NOMO-1 treated with DMSO at 0.1 percent for 48 hours (cell line): Measurements from ENCODE around the gene SPIRE2.

Experiments used
- DNase-seq: peaks from one replicate; lab custom pipeline; 2025; ENCODE audit not compliant: unreplicated experiment; lab: John Stamatoyannopoulos, UW

SPIRE2 gene

GRCh38 chr16:89893642-89894548 is 65.6 kb downstream of the SPIRE2 start:
- DNase-seq, result no peak

DNA sequence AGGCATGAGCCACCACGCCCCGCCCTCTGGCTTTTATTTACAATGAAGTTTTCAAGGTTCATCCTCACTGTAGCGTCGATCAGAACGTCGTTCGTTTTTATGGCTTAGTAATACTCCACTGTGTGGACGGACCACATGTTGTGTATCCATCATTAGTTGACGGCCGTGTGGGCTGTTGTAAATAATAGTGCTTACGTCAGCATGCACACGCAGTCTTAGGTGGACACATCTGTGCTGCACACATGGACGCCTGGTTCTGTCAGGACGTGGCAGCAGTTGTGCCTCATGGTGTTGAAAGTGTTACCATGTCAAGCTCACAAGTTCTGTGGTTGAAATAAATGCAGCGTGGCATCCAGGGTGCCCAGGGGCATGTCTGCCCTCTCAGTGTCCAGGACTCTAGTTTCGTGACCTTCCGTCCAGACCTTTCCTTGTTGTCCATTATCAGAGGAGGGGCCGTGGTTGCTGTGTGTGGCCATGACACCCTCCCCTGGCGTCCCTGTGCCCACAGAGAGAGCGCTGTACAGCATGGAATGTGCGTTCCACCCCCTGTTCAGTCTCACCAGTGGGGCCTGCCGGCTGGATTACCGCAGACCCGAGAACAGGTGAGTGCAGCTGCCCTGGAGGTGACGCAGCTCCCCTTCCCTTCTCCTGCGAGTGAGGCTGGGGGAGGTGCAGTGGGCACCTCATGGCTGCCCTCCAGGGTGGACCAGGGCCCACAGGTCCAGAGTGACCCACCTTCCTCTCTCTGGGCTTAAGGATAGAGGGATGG is 67.4 kb downstream of the SPIRE2 start:
- no peak for DNase-seq

DNA sequence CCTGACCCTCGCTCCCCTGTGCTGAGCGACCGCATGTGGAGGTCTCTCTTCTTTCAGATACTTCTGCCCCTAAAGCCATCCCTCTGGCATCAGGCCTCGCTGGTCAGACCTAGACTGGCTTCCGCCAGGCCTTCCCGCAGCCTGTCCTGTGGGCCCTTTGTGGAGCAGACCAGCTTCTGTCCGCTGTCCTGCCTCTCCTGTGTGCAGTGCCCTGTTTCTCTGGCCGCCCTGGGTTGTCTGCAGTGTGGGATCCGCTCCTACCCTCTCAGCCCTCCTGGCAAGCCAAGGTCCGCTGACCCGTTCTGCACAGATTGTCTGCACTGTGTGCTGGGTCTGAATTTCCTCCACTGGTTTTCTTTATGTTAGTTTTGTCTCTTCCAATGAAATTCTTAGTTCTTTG is 68.9 kb downstream of the SPIRE2 start:
- DNase-seq, result no peak

- no peak for DNase-seq
Measured at GRCh38 chr16:89898201-89898967, 70.1 kb downstream of the SPIRE2 start.

GRCh38 chr16:89899879-89900481 is 71.7 kb downstream of the SPIRE2 start:
- no peak for DNase-seq

GRCh38 chr16:89900885-89901284 is 72.6 kb downstream of the SPIRE2 start:
- no peak for DNase-seq

- no peak for DNase-seq
Measured at GRCh38 chr16:89902980-89903379, 74.7 kb downstream of the SPIRE2 start.

DNA sequence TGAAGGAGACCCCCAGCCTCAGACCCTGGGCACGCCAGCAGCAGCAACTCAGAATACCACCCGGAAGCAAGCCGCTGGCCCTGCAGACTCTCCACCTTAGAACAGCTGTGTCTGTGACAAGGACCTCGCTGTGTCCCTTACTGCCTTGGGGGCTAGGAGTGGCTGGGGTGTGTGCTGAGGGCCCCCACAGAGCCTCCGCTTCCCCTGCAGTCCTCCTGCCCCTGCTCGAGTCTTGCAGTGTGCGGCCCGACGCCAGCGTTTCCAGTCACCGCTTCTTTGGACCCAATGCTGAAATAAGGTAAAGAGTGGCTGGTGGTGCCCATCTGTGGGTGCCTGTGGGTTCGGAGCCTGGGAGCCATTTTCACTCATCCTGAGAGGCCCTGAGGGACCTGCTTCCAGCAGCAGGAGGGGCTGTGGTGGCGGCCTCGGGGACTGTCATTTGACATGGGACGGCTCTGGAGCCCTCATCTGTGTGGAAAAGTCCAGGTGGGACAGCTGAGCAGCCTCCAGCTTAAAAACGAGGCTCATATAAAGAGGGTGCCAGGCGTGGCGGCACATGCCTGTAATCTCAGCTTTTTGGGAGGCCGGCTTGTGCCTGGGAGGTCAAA is 75.7 kb downstream of the SPIRE2 start:
- no peak for DNase-seq

DNA sequence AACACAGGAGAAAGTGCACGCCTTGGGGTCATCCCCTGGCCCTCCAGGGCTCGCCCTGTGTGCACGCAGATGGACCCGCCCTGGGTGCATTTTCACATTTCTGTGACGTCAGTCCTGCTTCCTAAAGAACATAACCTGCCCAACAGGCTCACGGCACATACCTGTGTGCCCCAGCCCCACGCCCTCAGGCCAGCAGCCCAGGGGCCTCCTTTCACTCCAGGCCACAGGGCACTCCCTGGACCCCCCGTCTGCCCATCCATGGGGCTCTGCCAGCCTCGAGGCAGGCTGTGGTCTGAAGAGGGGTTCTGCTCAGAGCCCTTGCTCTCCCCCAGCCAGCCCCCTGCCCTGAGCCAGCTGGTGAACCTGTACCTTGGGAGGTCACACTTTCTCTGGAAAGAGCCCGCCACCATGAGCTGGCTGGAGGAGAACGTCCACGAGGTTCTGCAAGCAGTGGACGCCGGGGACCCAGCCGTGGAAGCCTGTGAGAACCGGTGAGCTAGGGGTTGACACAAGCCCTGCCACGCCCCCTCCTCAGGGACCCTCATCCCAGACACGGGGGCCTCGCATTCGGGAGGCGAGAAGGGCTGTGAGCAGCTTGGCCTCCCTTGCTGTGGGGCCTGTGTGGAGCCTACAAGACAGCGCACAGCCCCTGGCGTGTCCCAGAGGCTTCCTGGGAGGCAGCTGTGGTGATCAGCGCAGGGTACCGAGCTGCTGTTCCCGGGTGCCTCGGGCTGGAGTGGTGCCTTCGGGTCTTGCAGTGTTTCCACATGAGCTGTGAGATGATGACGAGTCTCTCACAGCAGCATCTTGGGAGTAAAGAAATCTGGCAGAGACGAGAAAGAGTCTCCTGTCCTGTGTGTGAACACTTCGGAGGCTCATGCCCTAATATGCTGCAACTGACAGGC is 76.6 kb downstream of the SPIRE2 start:
- DNase-seq, result no peak

DNA sequence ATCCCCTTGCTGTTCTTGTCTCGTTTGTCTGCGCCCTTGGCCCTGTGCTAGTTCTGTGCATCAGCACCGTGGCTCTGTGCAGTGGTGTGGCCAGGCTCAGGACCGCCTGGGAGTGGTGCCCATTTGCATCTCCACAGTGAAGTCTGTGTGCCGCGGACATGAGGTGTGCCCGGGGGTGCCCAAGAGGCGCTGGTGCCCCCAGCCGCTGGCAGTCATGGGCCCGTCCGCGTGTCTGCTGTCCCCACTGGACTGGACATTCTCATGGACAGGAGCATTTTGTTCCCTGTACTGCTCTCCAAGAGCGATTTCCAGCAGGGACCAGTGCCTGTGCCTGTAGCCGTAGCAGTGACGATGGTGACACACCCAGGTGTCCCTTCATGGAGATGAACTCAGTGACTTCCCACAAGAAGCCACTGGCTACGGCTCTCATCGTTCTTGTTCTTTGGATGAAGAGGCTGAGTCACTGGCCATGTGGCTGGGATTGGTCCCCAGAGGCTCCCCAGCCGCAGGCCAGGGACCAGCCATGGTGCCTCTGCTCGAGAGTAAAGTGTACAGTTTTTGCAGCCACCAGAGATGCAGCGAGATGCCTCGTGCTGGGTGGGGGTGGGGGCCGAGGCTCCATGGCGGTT is 77.3 kb downstream of the SPIRE2 start:
- DNase-seq, result no peak

GRCh38 chr16:89906140-89907025 is 78.1 kb downstream of the SPIRE2 start:
- DNase-seq, result no peak

- DNase-seq, result no peak
Measured at GRCh38 chr16:89907055-89907814, 79.0 kb downstream of the SPIRE2 start.

DNA sequence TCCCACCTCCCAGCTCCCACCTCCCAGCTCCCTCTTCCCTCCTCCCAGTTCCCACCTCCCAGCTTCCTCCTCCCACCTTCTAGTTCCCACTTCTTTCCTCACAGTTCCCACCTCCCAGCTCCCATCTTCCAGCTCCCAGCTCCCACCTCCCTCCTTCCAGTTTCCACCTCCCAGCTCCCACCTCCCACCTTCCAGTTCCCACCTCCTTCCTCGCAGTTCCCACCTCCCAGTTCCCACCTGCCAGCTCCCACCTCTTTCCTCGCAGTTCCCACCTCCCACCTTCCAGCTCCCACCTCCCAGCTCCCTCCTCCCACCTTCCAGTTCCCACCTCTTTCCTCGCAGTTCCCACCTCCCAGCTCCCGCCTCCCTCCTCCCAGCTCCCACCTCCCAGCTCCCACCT is 80.0 kb downstream of the SPIRE2 start:
- no peak for DNase-seq

GRCh38 chr16:89909777-89910716 is 81.8 kb downstream of the SPIRE2 start:
- DNase-seq, result peak; percentile 44

DNA sequence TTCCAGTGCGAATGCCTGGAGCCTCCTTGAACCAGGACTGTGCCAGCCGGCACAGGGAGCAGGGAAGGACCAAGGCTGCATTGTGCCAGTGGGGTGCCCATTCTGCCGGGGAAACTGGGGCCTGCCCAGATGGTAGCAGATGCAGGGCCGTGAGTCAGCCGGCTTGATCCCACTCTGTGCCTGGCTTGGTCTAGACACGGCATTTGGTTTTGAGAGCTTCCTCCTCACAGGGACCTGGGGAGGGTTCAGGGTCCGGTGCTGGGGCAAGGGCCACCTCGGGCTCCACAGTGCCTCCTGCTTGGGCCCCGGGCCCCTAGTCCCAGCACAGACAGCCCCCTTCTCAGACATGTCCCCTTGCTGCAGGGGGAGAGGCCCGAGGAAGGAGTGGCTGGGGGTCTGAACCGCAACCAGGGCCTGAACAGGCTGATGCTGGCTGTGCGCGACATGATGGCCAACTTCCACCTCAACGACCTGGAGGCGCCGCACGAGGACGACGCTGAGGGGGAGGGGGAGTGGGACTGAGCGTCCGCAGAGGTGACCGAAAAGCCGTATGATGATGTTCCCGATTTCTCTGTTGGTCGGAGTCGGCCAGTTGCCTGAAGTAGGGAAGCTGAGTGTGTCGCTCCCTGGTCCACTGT is 82.6 kb downstream of the SPIRE2 start:
- DNase-seq, result no peak

GRCh38 chr16:89911375-89911774 is 83.1 kb downstream of the SPIRE2 start:
- no peak for DNase-seq
